ENCODE data around the gene KY.

KY gene

GRCh38 chr3:134649106-134649705 is 1.6 kb downstream of the KY start:
- TF ChIP-seq CTCF (IDR thresholded peaks at IDR 0.05): no peak

- TF ChIP-seq CTCF (IDR thresholded peaks at IDR 0.05): no peak
Observed at GRCh38 chr3:134647902-134648760, 2.7 kb downstream of the KY start.

- TF ChIP-seq CTCF (IDR thresholded peaks at IDR 0.05): no peak
Observed at GRCh38 chr3:134646086-134646485, 4.7 kb downstream of the KY start.

- TF ChIP-seq CTCF (IDR thresholded peaks at IDR 0.05): no peak
Observed at GRCh38 chr3:134645515-134645914, 5.3 kb downstream of the KY start.

GRCh38 chr3:134644731-134645514 is 5.9 kb downstream of the KY start:
- TF ChIP-seq CTCF (IDR thresholded peaks at IDR 0.05): no peak

- no peak for TF ChIP-seq CTCF (IDR thresholded peaks at IDR 0.05)
Observed at GRCh38 chr3:134643150-134643675, 7.6 kb downstream of the KY start.

- TF ChIP-seq CTCF (IDR thresholded peaks at IDR 0.05): no peak
Observed at GRCh38 chr3:134642445-134643149, 8.2 kb downstream of the KY start.

Data from LNCAP (cell line).